NCI-H446 (cell line): Measurements from ENCODE around the gene C9orf50.
"Not testable (repeated sequence)": the region's sequence is repeated elsewhere in the genome, so short reads cannot be mapped to it uniquely, and the experiment has no call there.

ENCODE experiments used
- DNase-seq, 2 experiments: peaks; one replicate each; lab custom pipeline; 2025; lab: John Stamatoyannopoulos, UW

The C9orf50 gene

GRCh38 chr9:129648092-129648763, 27.3 kb upstream of the C9orf50 start:
- DNase-seq: no peak

GRCh38 chr9:129647635-129648034, 26.7 kb upstream of the C9orf50 start:
- no peak for DNase-seq

GRCh38 chr9:129646654-129647053, 25.8 kb upstream of the C9orf50 start:
- no peak for DNase-seq

GRCh38 chr9:129646252-129646651, 25.4 kb upstream of the C9orf50 start:
- DNase-seq: no peak

GRCh38 chr9:129644902-129645301, 24.0 kb upstream of the C9orf50 start:
- no peak for DNase-seq

GRCh38 chr9:129644365-129644764, 23.5 kb upstream of the C9orf50 start:
- no peak for DNase-seq

GRCh38 chr9:129643706-129644105, 22.8 kb upstream of the C9orf50 start:
- no peak for DNase-seq

GRCh38 chr9:129641750-129642585, 21.1 kb upstream of the C9orf50 start, which contains the start of gene ASB6:
Gene ASB6 (minus strand): TSS chr9:129642151. CDS start chr9:129641999, 152 bp downstream.
- DNase-seq: peak; percentile 52 to 82

GRCh38 chr9:129640871-129641749, 20.2 kb upstream of the C9orf50 start:
- no peak for DNase-seq

GRCh38 chr9:129640086-129640870, 19.4 kb upstream of the C9orf50 start:
- peak in 1 of 2 experiments; percentile 13 for DNase-seq

- no peak for DNase-seq
These were observed 18.8 kb upstream of the C9orf50 start for GRCh38 chr9:129639756-129640085.

- no peak for DNase-seq
These were observed 18.2 kb upstream of the C9orf50 start for GRCh38 chr9:129639034-129639630.

GRCh38 chr9:129637673-129638439, 17.0 kb upstream of the C9orf50 start:
- DNase-seq: no peak

- DNase-seq: no peak
These were observed 16.2 kb upstream of the C9orf50 start for GRCh38 chr9:129637102-129637501.

- DNase-seq: not testable (repeated sequence)
These were observed 15.4 kb upstream of the C9orf50 start for GRCh38 chr9:129636343-129636742.

GRCh38 chr9:129635099-129636065, 14.5 kb upstream of the C9orf50 start:
- DNase-seq: no peak

GRCh38 chr9:129633848-129634247, 12.9 kb upstream of the C9orf50 start:
- DNase-seq: no peak

- no peak for DNase-seq
These were observed 12.3 kb upstream of the C9orf50 start for GRCh38 chr9:129633207-129633606.

- DNase-seq: no peak
These were observed 11.6 kb upstream of the C9orf50 start for GRCh38 chr9:129632460-129632859.
